Gastroesophageal sphincter (tissue), 4 donors: ENCODE results near the gene GRID2. TPM values are rescaled to one million over a fixed set of nuclear protein-coding genes. Genes with fewer than 3 reads are reported as not detected.

Source experiments
- ATAC-seq: fragments of 150-250 bp; one replicate; pipeline ENCODE4 v1.9.1; 2016; ENCODE audit warnings: mild to moderate bottlenecking, moderate library complexity
- H3K27ac ChIP-seq, 4 donors: fragments of 200-600 bp; sonication (generic) in 3 of 4; 1 replicate in 3 of 4; 2 replicates in 1 of 4; pipeline ENCODE4 v1.5.1; 2016 to 2019
- H3K27me3 ChIP-seq: fragments of 200-600 bp; sonication (generic); one replicate; pipeline ENCODE4 v1.5.1; 2019
- H3K36me3 ChIP-seq, 2 donors: fragments of 200-600 bp; sonication (generic); one replicate each; pipeline ENCODE4 v1.5.1; 2019; ENCODE audit warnings: control low read depth in 1 of 2
- H3K4me1 ChIP-seq, 3 donors: fragments of 200-600 bp; sonication (generic); 1 replicate in 2 of 3; 2 replicates in 1 of 3; pipeline ENCODE4 v1.5.1; 2016 to 2019; ENCODE audit warnings: control low read depth in 2 of 3
- H3K4me3 ChIP-seq, 2 donors: fragments of 200-600 bp; sonication (generic); one replicate each; pipeline ENCODE4 v1.5.1; 2019; ENCODE audit warnings: mild to moderate bottlenecking in 1 of 2, moderate library complexity in 1 of 2
- H3K9me3 ChIP-seq, 3 donors: fragments of 200-600 bp; sonication (generic); one replicate each; pipeline ENCODE4 v1.5.1; 2017 to 2019; ENCODE audit warnings: control low read depth in 2 of 3
- CTCF ChIP-seq, 4 experiments: fragments of 200-600 bp in 2 of 4; fragments of 450-650 bp in 2 of 4; sonication (generic) in 1 of 4; IDR thresholded peaks; one replicate each; pipeline ENCODE4 v1.5.1; 2017 to 2019; ENCODE audit warnings: antibody characterized with exemption in 4 of 4, mild to moderate bottlenecking in 2 of 4, moderate library complexity in 2 of 4
- EP300 ChIP-seq: sonication (generic); formaldehyde crosslinking; IDR thresholded peaks from one replicate; pipeline ENCODE4 v1.6.1; 2017; ENCODE audit warnings: antibody characterized with exemption, mild to moderate bottlenecking
- POLR2A ChIP-seq, 2 donors: fragments of 450-650 bp; IDR thresholded peaks; one replicate each; pipeline ENCODE4 v1.6.1; 2017; ENCODE audit warnings: antibody characterized with exemption in 2 of 2, mild to moderate bottlenecking in 2 of 2, moderate library complexity in 1 of 2
- POLR2AphosphoS5 ChIP-seq: sonication (generic); formaldehyde crosslinking; IDR thresholded peaks from one replicate; pipeline ENCODE4 v1.6.1; 2017; ENCODE audit warnings: antibody characterized with exemption
- WGBS, 2 donors: methylation state at CpG; one replicate each; pipeline ENCODE4 v1.1.5; 2018; ENCODE audit warnings: low coverage in 1 of 2; 5-methylcytosine and 5-hydroxymethylcytosine counted together
- total RNA-seq, 4 donors: library from RNA; depleted of rRNA; stranded (reverse); fragments of >200 nt; gene quantifications; one replicate each; pipeline ENCODE4 v1.1.0, GENCODE V29; 2016

Gene GRID2
- total RNA-seq, 4 donors from 2014 or later, result 0.81 TPM; not detected in 3

- Histone ChIP-seq H3K4me3 (no peak overlapping the region), H3K36me3 (no peaks in the 10 kb centered on the region), H3K27ac (no peak overlapping the region), H3K9me3 (no peaks in the 10 kb centered on the region), H3K27me3 (no peaks in the 10 kb centered on the region), H3K4me1 (no peaks in the 10 kb centered on the region)
- WGBS, 2 donors, result 40 to 86% methylated on average over 1 of the region's 1 CpG
- TF ChIP-seq CTCF (IDR thresholded peaks at IDR 0.05) (no peak), EP300 (no peak), POLR2AphosphoS5 (no peak), POLR2A (IDR thresholded peaks at IDR 0.05) (no peak)
- no peak for ATAC-seq
These were observed 184.7 kb downstream of the GRID2 start for GRCh38 chr4:92488496-92488895.

- TF ChIP-seq POLR2A (IDR thresholded peaks at IDR 0.05) (no peak), POLR2AphosphoS5 (no peak), EP300 (no peak), CTCF (IDR thresholded peaks at IDR 0.05) (no peak)
- ATAC-seq, result no peak
- Histone ChIP-seq H3K4me3 (no peak overlapping the region), H3K36me3 (no peaks in the 10 kb centered on the region), H3K4me1 (no peaks in the 10 kb centered on the region), H3K9me3 (no peaks in the 10 kb centered on the region), H3K27me3 (no peaks in the 10 kb centered on the region), H3K27ac (no peak overlapping the region)
- WGBS, 2 donors, result 36 to 38% methylated on average over 1 of the region's 1 CpG
These were observed 193.4 kb downstream of the GRID2 start for GRCh38 chr4:92497141-92497540.

- WGBS, 2 donors, result 49 to 58% methylated on average over 2 of the region's 2 CpGs
- Histone ChIP-seq H3K9me3 (no peaks in the 10 kb centered on the region), H3K36me3 (no peaks in the 10 kb centered on the region), H3K27me3 (no peaks in the 10 kb centered on the region), H3K4me1 (no peaks in the 10 kb centered on the region), H3K27ac (no peak overlapping the region), H3K4me3 (no peak overlapping the region)
- TF ChIP-seq POLR2AphosphoS5, result no peak
- TF ChIP-seq CTCF (IDR thresholded peaks at IDR 0.05), result no peak
- TF ChIP-seq EP300, result no peak
- no peak for TF ChIP-seq POLR2A (IDR thresholded peaks at IDR 0.05)
- ATAC-seq, result no peak
These were observed 197.7 kb downstream of the GRID2 start for GRCh38 chr4:92501456-92501855.

GRCh38 chr4:92506933-92507332 is 203.2 kb downstream of the GRID2 start:
- Histone ChIP-seq H3K9me3 (no peaks in the 10 kb centered on the region), H3K36me3 (no peaks in the 10 kb centered on the region), H3K27ac (no peak overlapping the region), H3K4me3 (no peak overlapping the region), H3K4me1 (no peaks in the 10 kb centered on the region), H3K27me3 (no peaks in the 10 kb centered on the region)
- TF ChIP-seq POLR2AphosphoS5 (no peak), POLR2A (IDR thresholded peaks at IDR 0.05) (no peak), EP300 (no peak), CTCF (IDR thresholded peaks at IDR 0.05) (no peak)
- no peak for ATAC-seq

- Histone ChIP-seq H3K27ac (no peak overlapping the region), H3K9me3 (no peaks in the 10 kb centered on the region), H3K4me1 (no peaks in the 10 kb centered on the region), H3K27me3 (no peaks in the 10 kb centered on the region), H3K36me3 (no peaks in the 10 kb centered on the region), H3K4me3 (no peak overlapping the region)
- no peak for ATAC-seq
- 71 to 73% methylated on average over 1 of the region's 1 CpG for WGBS, 2 donors
- TF ChIP-seq CTCF (IDR thresholded peaks at IDR 0.05) (no peak), POLR2AphosphoS5 (no peak), POLR2A (IDR thresholded peaks at IDR 0.05) (no peak), EP300 (no peak)
These were observed 210.9 kb downstream of the GRID2 start for GRCh38 chr4:92514627-92515026.
